PFSK-1 (cell line): ENCODE measurements around the gene LITAFD.

Experiments
- FOXP2 ChIP-seq: optimal IDR thresholded peaks from 2 replicates; pipeline ENCODE3; 2011; ENCODE audit warnings: borderline replicate concordance, control low read depth, inconsistent platforms; ENCODE audit not compliant: insufficient read depth; ENCODE audit errors: extremely low read length, extremely low read depth
- POLR2AphosphoS5 ChIP-seq: IDR thresholded peaks from 2 replicates; pipeline ENCODE4 v1.6.1; 2012; ENCODE audit warnings: low read depth, mild to moderate bottlenecking, control low read depth, low read length, moderate library complexity
- SIN3A ChIP-seq: IDR thresholded peaks from 2 replicates; pipeline ENCODE4 v1.6.1; 2012; ENCODE audit warnings: mild to moderate bottlenecking, low read length, moderate library complexity, borderline replicate concordance; ENCODE audit not compliant: insufficient read depth
- TAF1 ChIP-seq: IDR thresholded peaks from 2 replicates; pipeline ENCODE4 v1.6.1; 2012; ENCODE audit warnings: low read length, control low read depth, borderline replicate concordance; ENCODE audit not compliant: insufficient read depth
- TF ChIP-seq, protein P1 (sequence below), 2 experiments: IDR thresholded peaks; 2 replicates each; pipeline versions ENCODE4 v1.6.1 to v1.8.0; 2011 to 2012; ENCODE audit warnings: low read depth in 2 of 2, low read length in 2 of 2, control low read depth in 1 of 2, inconsistent platforms in 1 of 2, mild to moderate bottlenecking in 1 of 2, moderate library complexity in 1 of 2; ENCODE audit not compliant: insufficient read depth in 1 of 2

The LITAFD gene

DNA sequence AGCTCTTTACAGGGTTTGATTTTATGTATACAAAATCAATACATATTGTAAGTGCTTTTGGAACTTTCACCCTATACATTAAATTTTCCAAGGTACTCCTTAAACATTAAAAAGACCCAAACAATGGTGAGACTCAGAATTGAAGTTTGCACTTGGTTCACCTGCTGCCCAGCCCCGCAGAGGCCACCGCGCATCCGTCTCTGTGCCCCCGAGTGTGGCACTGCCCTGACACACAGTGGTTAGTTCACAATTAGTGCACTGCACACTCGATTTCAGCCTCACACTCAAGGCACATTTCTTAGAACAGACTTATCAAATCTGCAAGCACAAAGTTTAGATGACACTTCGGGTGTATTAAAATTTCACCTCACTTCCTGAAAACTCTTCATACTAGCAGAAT, 43.3 kb downstream of the LITAFD start:
- TF ChIP-seq, protein P1, sequence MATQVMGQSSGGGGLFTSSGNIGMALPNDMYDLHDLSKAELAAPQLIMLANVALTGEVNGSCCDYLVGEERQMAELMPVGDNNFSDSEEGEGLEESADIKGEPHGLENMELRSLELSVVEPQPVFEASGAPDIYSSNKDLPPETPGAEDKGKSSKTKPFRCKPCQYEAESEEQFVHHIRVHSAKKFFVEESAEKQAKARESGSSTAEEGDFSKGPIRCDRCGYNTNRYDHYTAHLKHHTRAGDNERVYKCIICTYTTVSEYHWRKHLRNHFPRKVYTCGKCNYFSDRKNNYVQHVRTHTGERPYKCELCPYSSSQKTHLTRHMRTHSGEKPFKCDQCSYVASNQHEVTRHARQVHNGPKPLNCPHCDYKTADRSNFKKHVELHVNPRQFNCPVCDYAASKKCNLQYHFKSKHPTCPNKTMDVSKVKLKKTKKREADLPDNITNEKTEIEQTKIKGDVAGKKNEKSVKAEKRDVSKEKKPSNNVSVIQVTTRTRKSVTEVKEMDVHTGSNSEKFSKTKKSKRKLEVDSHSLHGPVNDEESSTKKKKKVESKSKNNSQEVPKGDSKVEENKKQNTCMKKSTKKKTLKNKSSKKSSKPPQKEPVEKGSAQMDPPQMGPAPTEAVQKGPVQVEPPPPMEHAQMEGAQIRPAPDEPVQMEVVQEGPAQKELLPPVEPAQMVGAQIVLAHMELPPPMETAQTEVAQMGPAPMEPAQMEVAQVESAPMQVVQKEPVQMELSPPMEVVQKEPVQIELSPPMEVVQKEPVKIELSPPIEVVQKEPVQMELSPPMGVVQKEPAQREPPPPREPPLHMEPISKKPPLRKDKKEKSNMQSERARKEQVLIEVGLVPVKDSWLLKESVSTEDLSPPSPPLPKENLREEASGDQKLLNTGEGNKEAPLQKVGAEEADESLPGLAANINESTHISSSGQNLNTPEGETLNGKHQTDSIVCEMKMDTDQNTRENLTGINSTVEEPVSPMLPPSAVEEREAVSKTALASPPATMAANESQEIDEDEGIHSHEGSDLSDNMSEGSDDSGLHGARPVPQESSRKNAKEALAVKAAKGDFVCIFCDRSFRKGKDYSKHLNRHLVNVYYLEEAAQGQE (IDR thresholded peaks at IDR 0.05; ENCODE audit: insufficient read depth in 1 of 2, low read depth in 2 of 2, low read length in 2 of 2) = no peak
- TF ChIP-seq SIN3A (no peak), FOXP2 (no peak), POLR2AphosphoS5 (no peak), TAF1 (no peak)

DNA sequence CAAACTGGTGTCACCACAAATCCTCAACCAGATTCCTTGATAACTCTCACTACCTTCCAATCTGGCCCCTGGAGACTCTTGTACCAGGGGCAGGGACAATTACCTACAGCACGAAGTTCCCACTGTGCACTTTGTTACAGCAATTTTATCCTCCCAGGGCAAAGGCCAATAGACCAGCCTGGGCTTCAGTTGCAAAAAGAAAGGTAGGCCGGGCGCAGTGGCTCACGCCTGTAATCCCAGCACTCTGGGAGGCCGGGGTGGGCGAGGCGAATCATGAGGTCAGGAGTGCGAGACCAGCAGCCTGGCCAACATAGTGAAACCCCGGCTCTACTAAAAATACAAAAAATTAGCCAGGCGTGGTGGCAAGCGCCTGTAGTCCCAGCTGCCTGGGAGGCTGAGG, 44.7 kb downstream of the LITAFD start:
- TF ChIP-seq TAF1 (no peak), FOXP2 (no peak), SIN3A (no peak), POLR2AphosphoS5 (no peak)
- TF ChIP-seq, protein P1 (IDR thresholded peaks at IDR 0.05; ENCODE audit: insufficient read depth in 1 of 2, low read depth in 2 of 2, low read length in 2 of 2) = no peak

DNA sequence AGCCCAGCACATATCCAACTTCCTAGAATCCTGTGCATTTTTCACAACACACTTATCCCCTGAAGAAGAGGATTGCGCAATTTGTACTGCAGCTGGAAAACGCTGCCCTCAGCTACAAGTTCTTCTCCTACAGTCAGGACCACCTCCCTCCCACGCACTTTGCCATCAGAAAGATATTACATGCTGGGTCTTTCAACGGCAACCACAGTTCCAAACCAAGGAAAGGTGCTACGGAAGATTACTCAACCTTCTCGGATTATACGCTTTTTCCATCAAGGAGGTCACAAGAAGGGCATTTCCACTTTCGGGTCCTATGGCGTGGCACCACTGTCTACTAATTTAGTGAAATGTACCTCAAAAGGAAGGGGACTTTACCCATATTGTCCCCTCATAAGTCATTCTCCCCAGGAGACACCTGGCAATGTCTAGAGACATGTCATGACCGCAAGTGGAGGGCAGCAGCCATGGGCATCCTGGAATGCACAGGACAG, 46.4 kb downstream of the LITAFD start:
- no peak for TF ChIP-seq POLR2AphosphoS5
- no peak for TF ChIP-seq SIN3A
- no peak for TF ChIP-seq FOXP2
- TF ChIP-seq TAF1 = no peak

GRCh38 chr16:8929086-8929748, 47.1 kb downstream of the LITAFD start:
- TF ChIP-seq FOXP2 (no peak), POLR2AphosphoS5 (no peak), TAF1 (no peak), SIN3A (no peak)
- TF ChIP-seq, protein P1 (IDR thresholded peaks at IDR 0.05; ENCODE audit: insufficient read depth in 1 of 2, low read depth in 2 of 2, low read length in 2 of 2) = no peak

GRCh38 chr16:8931859-8932258, 49.7 kb downstream of the LITAFD start:
- TF ChIP-seq TAF1 = no peak
- TF ChIP-seq FOXP2 = no peak
- TF ChIP-seq, protein P1 (IDR thresholded peaks at IDR 0.05; ENCODE audit: insufficient read depth in 1 of 2, low read depth in 2 of 2, low read length in 2 of 2) = peak; percentile 93 to 98
